DOHH2 (cell line): ENCODE data around the gene PAIP1.

ENCODE experiments used
- CTCF ChIP-seq: fragments of 200-600 bp; sonication (generic); IDR thresholded peaks from one replicate; pipeline ENCODE4 v1.5.1; 2014; ENCODE audit warnings: antibody characterized with exemption, mild to moderate bottlenecking, low read depth, low read length; ENCODE audit not compliant: poor library complexity, severe bottlenecking
- EZH2phosphoT487 ChIP-seq: fragments of 200-600 bp; sonication (generic); IDR thresholded peaks from 2 replicates; pipeline ENCODE4 v1.6.1; 2017; ENCODE audit warnings: borderline replicate concordance, mild to moderate bottlenecking, antibody characterized with exemption, low read length, moderate library complexity, mixed read lengths

GRCh38 chr5:43553381-43553780, 3.5 kb downstream of the PAIP1 start:
- no peak for TF ChIP-seq EZH2phosphoT487
- no peak for TF ChIP-seq CTCF
